Ovary (tissue), 3 donors: Measurements from ENCODE around the gene MSI2.

Experiments used
- CTCF ChIP-seq, 3 donors: fragments of 450-650 bp in 2 of 3; fragments of 200-600 bp in 1 of 3; IDR thresholded peaks; one replicate each; pipeline versions ENCODE4 v1.5.1 to v1.8.0; 2016 to 2022; ENCODE audit warnings: antibody characterized with exemption in 3 of 3, mild to moderate bottlenecking in 1 of 3
- EP300 ChIP-seq: sonication (generic); formaldehyde crosslinking; IDR thresholded peaks from one replicate; pipeline ENCODE4 v1.6.1; 2017; ENCODE audit warnings: antibody characterized with exemption
- POLR2A ChIP-seq: fragments of 450-650 bp; IDR thresholded peaks from one replicate; pipeline ENCODE4 v1.6.1; 2017; ENCODE audit warnings: antibody characterized with exemption, mild to moderate bottlenecking, moderate library complexity
- donor health status: DM: no; HTN: no; CAD: no.

- TF ChIP-seq CTCF (IDR thresholded peaks at IDR 0.05) (no peak), POLR2A (no peak), EP300 (no peak)
Measured at GRCh38 chr17:57274162-57274561, 17.8 kb downstream of the MSI2 start.
